Spinal cord (tissue), 10 donors: ENCODE data around the gene WBP1L. TPM values are rescaled to one million over a fixed set of nuclear protein-coding genes. Genes with fewer than 3 reads are reported as not detected.

ENCODE experiments used
- DNase-seq, 6 donors: peaks; one replicate each; pipeline versions ENCODE4 v3.0.0 to v3.0.0-alpha.2; 2013 to 2015; ENCODE audit warnings: low spot score in 6 of 6, low read depth in 4 of 6
- H3K27ac ChIP-seq: one replicate; pipeline ENCODE4 v1.5.1; 2013; ENCODE audit warnings: low read depth, low read length, control low read depth
- H3K27me3 ChIP-seq: one replicate; pipeline ENCODE4 v1.6.1; 2013; ENCODE audit warnings: low read length; ENCODE audit not compliant: control insufficient read depth, insufficient read depth
- H3K36me3 ChIP-seq: one replicate; pipeline ENCODE4 v1.6.1; 2013; ENCODE audit warnings: low read length; ENCODE audit not compliant: control insufficient read depth, insufficient read depth
- H3K4me1 ChIP-seq: one replicate; pipeline ENCODE4 v1.6.1; 2013; ENCODE audit warnings: low read length; ENCODE audit not compliant: control insufficient read depth, insufficient read depth
- H3K4me3 ChIP-seq: one replicate; pipeline ENCODE4 v1.5.1; 2013; ENCODE audit warnings: low read depth, low read length, control low read depth
- H3K9me3 ChIP-seq: one replicate; pipeline ENCODE4 v1.6.1; 2013; ENCODE audit warnings: low read length; ENCODE audit not compliant: control insufficient read depth, insufficient read depth
- WGBS: methylation state at CpG from one replicate; pipeline ENCODE4 v1.1.5; 2013; ENCODE audit warnings: missing lambda C conversion rate; ENCODE audit not compliant: insufficient coverage; 5-methylcytosine and 5-hydroxymethylcytosine counted together
- polyA plus RNA-seq, 2 donors: library from polyadenylated mRNA; unstranded; fragments of 120-200 nt; gene quantifications; one replicate each; pipeline ENCODE4 v1.2.1, GENCODE V29; 2013; ENCODE audit not compliant: insufficient read length in 2 of 2
- total RNA-seq, 2 donors: library from RNA; depleted of rRNA in 1 of 2; stranded (reverse); fragments of 120-200 nt in 1 of 2; fragments of >200 nt in 1 of 2; gene quantifications; one replicate each; pipeline versions ENCODE4 v1.2.3 to v1.2.4, GENCODE V29; 2013 to 2014
- donor health status: healthy.

The WBP1L gene
- total and polyA plus RNA-seq, 4 donors: 39.8 to 55.1 (median 49.2) TPM

GRCh38 chr10:102720337-102720736, 23.4 kb upstream of the WBP1L start:
- no peak overlapping the region for H3K4me3 ChIP-seq
- no peak for DNase-seq
- peaks cover 17% of the 10 kb centered on the region for H3K4me1 ChIP-seq
- no peak overlapping the region for H3K27ac ChIP-seq
- H3K9me3 ChIP-seq: no peaks in the 10 kb centered on the region
- H3K27me3 ChIP-seq: no peaks in the 10 kb centered on the region
- peaks cover 10% of the 10 kb centered on the region for H3K36me3 ChIP-seq
- WGBS: no CpG with 5 or more reads among the region's 3 CpGs

- H3K4me1 ChIP-seq: peaks cover 12% of the 10 kb centered on the region
- H3K4me3 ChIP-seq: no peak overlapping the region
- H3K9me3 ChIP-seq: no peaks in the 10 kb centered on the region
- no peaks in the 10 kb centered on the region for H3K27me3 ChIP-seq
- H3K36me3 ChIP-seq: peaks cover 11% of the 10 kb centered on the region
- H3K27ac ChIP-seq: no peak overlapping the region
- no peak for DNase-seq
- WGBS: no CpG with 5 or more reads among the region's 6 CpGs
Measured at GRCh38 chr10:102720775-102721301, 22.9 kb upstream of the WBP1L start.

DNA sequence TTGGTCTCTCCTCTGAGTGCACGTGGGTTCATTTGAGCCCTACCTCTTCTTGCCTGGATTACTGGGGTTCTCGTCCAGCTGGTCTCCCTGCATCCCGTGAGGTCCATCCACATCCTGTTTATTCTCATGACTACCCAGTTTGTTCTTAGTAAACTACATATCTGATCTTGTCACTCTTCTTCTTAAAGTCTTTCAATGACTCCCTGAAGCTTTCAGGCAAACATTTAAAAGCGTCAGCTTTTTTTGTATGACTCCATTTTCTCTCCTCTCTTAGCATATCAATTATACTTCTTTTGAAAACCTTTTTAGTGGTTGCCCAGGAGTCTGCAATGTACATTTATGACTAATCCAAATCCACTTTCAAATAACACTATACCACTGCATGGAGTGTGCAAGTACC, 21.8 kb upstream of the WBP1L start:
- Histone ChIP-seq H3K27me3 (no peaks in the 10 kb centered on the region), H3K4me3 (no peak overlapping the region), H3K4me1 (peaks cover 12% of the 10 kb centered on the region), H3K27ac (no peak overlapping the region), H3K36me3 (peaks cover 21% of the 10 kb centered on the region), H3K9me3 (no peaks in the 10 kb centered on the region)
- 75% methylated on average over 3 of the region's 4 CpGs for WGBS
- no peak for DNase-seq

- no peak for DNase-seq
- no peaks in the 10 kb centered on the region for H3K9me3 ChIP-seq
- peaks cover 32% of the 10 kb centered on the region for H3K36me3 ChIP-seq
- peaks cover 5% of the 10 kb centered on the region for H3K4me1 ChIP-seq
- H3K4me3 ChIP-seq: no peak overlapping the region
- no peak overlapping the region for H3K27ac ChIP-seq
- H3K27me3 ChIP-seq: no peaks in the 10 kb centered on the region
- 90% methylated on average over 1 of the region's 4 CpGs for WGBS
Measured at GRCh38 chr10:102723989-102724388, 19.8 kb upstream of the WBP1L start.

- WGBS: 58% methylated on average over 3 of the region's 3 CpGs
- Histone ChIP-seq H3K27ac (no peak overlapping the region), H3K4me3 (no peak overlapping the region), H3K4me1 (peaks cover 12% of the 10 kb centered on the region), H3K9me3 (no peaks in the 10 kb centered on the region), H3K36me3 (peaks cover 45% of the 10 kb centered on the region), H3K27me3 (no peaks in the 10 kb centered on the region)
- DNase-seq: no peak
Measured at GRCh38 chr10:102726274-102726673, 17.5 kb upstream of the WBP1L start.

DNA sequence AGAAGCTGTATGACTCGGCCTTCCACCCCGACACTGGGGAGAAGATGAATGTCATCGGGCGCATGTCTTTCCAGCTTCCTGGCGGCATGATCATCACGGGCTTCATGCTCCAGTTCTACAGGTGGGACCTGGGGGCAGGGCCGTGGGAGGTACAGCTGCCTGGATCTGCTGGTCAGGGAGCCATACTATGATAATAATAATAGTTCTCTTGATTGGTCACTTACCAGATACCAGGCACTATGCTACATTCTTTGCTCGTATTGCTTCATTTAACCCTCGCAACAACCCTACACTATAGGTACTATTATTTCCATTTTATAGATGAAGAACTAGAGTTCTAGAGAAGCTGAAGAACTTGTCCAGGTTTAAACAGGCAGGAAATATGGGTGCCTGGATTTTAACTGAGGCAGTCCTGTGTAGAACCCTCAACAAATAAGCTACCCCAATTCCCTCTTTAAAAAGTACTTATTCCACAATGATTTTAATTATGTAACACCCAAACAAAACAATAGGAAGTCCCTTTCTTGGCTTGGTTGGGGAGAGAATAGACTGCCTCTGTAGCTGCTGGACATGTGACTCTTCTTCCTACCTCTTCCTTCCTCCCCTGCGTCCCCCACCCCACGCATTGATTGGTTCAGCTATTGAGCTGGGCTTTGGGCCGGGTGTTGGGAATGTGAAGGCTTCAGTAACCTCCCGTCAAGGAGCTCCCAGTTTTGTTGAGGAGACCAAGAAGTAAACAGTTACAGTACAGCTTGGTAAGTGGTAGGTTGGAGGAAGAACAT, 16.5 kb upstream of the WBP1L start:
- Histone ChIP-seq H3K4me3 (no peak overlapping the region), H3K4me1 (peaks cover 15% of the 10 kb centered on the region), H3K36me3 (peaks cover 54% of the 10 kb centered on the region), H3K27ac (no peak overlapping the region), H3K9me3 (no peaks in the 10 kb centered on the region), H3K27me3 (no peaks in the 10 kb centered on the region)
- DNase-seq: no peak
- 96% methylated on average over 8 of the region's 13 CpGs for WGBS

GRCh38 chr10:102729029-102730026, 14.4 kb upstream of the WBP1L start:
- WGBS: 36% methylated on average over 20 of the region's 30 CpGs
- Histone ChIP-seq H3K27ac (peak overlapping the region; percentile 70), H3K9me3 (no peaks in the 10 kb centered on the region), H3K36me3 (peaks cover 68% of the 10 kb centered on the region), H3K4me3 (no peak overlapping the region), H3K4me1 (peaks cover 15% of the 10 kb centered on the region), H3K27me3 (no peaks in the 10 kb centered on the region)
- DNase-seq: peak in 4 of 6 donors; percentile 48 to 88 (median 78)

GRCh38 chr10:102731222-102731800, 12.4 kb upstream of the WBP1L start:
- no peaks in the 10 kb centered on the region for H3K9me3 ChIP-seq
- H3K27ac ChIP-seq: no peak overlapping the region
- DNase-seq: no peak
- no CpG with 5 or more reads among the region's 5 CpGs for WGBS
- H3K4me1 ChIP-seq: peaks cover 22% of the 10 kb centered on the region
- peaks cover 81% of the 10 kb centered on the region for H3K36me3 ChIP-seq
- no peak overlapping the region for H3K4me3 ChIP-seq
- H3K27me3 ChIP-seq: no peaks in the 10 kb centered on the region

DNA sequence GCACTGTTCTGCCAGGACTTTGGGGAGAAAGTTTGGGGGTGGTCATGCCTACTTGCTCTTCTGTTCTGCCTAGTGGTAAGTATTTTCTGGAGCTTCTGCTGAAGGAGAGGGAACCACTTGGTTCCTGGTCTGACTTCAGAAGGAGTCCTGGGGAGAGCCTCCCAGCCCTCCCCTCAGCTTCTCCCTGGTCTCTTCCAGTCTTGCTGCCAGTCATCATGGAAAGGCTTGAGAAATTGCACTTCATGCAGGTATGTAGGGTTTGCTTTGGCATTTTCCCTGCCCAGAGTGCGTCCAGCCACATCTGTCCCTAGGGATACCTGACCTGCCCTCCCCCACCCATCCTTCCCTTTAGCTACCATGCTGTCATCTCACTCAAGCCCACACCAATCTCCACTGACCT, 11.1 kb upstream of the WBP1L start:
- Histone ChIP-seq H3K27me3 (no peaks in the 10 kb centered on the region), H3K4me1 (peaks cover 22% of the 10 kb centered on the region), H3K9me3 (no peaks in the 10 kb centered on the region), H3K36me3 (peaks cover 77% of the 10 kb centered on the region), H3K4me3 (no peak overlapping the region), H3K27ac (no peak overlapping the region)
- no peak for DNase-seq
- no CpG with 5 or more reads among the region's 1 CpG for WGBS
